GM19193 (cell line): ENCODE measurements around the gene TACR2.

Experiments used
- POLR2A ChIP-seq: IDR thresholded peaks from 4 replicates; pipeline ENCODE4 v1.6.1; 2011; ENCODE audit not compliant: insufficient read depth, insufficient read length; ENCODE audit errors: extremely low read depth

The TACR2 gene

DNA sequence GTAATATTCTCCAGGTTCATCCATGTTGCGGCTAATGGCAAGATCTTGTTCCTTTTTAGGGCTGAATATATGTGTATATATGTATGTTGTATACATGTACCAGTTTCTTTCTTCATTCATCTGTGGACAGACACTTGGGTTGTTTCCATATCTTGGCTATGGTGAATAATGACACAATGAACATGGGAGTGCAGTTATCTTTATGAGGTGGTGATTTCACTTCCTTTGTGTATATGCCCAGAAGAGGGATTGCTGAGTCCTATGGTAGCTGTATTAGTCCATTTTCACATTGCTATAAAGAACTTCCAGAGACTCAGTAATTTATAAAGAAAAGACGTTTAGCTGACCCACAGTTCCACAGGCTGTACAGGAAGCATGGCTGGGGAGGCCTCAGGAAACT is 17.5 kb upstream of the TACR2 start:
- no peak for TF ChIP-seq POLR2A

DNA sequence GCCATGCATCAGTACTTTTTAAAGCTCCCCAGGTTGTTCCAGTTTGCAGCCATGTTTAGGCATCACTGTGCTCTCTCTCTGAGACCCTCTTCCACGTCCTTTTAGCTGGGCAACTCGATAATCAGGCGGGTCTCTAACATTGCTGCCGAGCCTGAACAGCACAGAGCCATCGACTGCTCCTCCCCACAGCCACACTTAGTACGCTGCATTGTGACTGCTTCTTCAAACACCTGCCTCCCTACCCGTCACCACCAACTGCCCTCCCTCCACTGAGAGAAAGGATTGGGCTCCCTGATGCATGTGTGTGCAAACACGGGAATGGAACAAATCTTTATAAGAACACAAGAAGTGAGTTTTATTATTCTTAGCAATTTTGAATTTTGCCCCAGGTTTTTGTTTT is 11.4 kb upstream of the TACR2 start:
- no peak for TF ChIP-seq POLR2A

DNA sequence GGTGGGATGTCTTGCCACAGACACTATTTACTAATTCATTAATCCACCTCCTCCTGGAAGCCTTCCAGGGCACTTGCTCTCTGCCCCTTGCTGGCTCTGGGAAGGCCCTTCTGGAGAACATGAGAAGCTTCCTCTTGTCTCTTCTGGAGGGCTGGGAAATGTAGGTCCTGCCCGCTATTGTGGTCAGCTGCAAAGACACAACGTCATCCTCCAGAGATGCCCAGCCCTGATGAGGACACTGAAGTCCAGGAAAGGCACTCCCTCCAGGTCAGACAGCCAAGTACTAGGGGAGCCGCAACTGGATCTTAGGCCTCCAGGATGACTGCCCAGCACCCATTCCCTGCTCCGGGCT is 9.6 kb upstream of the TACR2 start:
- no peak for TF ChIP-seq POLR2A

DNA sequence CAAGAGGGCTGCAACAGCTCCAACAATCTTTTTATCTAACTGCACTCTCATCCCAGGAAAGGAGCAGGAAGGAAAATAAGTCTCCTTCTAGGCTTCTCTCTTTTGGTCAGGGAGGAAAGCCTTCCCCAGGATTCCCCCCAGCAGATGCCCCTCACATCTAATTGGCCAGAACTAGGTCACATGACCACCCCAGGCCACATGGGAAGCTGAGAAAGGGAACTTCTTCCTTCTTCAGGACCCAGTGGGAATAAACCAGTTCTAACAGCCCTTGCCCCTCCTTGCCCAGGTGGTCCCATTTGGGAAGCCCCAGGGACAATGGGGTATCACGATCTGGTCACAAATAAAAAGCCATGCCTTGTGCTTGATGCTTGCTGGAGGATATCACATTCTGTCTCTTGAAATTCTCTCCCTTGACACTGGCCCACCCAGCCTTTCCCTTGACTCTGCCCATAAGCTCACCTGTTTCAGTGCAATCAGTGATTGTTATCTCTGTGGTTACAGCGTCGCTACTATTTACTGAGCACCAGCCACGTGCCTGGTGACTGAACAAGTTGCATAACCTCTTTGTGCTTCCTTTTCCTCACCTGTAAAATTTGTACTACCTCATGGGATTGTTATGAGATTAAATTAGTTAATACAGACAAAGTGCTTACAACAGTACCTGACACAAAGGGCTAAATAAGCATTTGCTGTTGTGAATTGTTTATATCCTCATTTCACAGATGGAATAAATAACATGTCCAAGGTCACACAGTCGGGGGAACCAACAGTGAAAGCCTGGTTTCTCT is 9.0 kb upstream of the TACR2 start:
- no peak for TF ChIP-seq POLR2A

DNA sequence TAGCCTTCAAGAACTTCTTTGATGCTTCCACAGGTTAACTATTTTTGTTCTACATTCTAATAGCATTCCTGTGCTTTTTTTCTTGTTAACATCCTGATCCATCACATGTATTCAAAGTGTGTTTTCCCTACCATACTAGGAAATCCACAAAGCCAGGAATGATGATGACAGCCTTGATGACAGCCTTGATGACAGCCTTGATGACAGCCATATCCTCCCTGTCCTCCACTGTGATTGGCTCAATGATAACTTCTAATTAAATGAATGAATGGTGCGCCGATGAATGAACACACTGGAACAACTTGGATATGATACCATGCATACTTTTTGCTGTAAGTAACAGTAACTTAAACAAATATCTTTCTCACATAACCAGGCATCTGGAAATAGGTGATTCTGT is 8.3 kb upstream of the TACR2 start:
- no peak for TF ChIP-seq POLR2A

DNA sequence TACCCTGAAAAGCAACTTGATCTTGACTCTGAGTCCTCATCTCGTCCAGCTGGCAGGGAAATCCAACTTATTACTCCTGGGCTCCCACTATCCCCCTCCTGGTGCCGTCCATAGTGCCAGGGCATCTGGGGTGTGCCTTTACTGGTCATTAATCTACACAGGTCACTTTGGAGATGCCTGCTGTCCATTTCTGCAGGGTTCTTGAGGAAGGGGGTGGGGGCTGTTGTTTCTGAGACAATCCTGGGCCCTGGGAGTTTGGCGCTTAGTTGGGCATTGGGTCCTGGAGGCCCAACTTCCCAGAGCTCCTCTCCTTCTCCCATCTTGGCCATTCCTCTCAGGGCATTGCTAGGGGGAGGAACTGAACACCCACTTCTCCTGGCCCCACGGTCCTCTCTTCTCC is 6.0 kb upstream of the TACR2 start:
- no peak for TF ChIP-seq POLR2A

DNA sequence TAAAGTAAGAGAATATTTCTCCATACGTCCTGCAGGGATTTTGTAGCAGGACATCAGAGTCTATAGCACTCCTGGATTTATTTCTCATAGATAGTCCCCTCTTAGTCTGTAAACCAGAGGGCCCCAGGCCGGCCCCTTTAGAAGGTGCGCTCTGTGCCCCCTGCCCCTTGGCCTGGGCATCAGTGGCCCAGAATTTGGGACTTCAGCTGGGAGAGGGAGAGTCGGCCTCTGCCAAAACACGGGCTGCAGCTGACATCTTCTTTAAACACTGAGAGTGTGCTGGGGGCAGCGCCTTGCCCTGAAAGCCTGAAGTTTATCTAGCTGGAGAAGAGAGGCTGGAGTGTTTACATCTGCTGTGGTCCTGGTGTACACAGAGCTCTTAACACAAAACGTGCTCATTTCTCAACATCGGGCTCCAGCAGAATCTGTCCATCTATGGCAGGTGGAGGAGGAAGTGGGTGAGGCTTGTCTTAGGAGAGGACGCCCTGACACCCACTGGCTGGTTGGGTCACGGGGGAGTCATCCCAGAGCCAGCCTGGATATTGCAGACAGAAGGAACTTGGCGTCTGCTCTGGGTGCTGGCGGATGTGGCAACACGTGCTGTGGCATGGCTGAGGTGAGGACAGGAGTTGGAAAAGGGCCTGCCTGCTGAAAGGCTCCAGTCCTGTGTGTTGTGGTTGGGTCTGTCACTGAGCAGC is 5.0 kb upstream of the TACR2 start:
- no peak for TF ChIP-seq POLR2A

DNA sequence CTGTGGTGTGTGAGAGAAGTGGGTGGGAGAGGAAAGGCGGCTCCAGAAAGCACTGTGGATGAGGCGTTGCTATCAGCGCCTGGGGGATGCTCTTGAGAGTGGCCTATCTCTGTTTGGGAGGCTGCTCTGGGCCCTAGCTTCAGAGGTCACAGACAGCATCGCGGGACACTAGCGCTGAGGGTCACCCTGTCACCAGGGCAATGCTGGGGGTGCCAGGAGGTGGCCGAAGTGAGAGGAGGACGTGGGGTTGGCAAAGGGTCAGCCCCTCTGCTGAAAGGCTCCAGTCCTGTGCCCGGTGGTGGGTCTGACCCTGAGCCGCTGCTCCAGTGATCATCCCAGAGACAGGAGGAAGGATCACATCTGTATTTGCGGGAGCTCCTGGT is 3.0 kb upstream of the TACR2 start:
- no peak for TF ChIP-seq POLR2A

DNA sequence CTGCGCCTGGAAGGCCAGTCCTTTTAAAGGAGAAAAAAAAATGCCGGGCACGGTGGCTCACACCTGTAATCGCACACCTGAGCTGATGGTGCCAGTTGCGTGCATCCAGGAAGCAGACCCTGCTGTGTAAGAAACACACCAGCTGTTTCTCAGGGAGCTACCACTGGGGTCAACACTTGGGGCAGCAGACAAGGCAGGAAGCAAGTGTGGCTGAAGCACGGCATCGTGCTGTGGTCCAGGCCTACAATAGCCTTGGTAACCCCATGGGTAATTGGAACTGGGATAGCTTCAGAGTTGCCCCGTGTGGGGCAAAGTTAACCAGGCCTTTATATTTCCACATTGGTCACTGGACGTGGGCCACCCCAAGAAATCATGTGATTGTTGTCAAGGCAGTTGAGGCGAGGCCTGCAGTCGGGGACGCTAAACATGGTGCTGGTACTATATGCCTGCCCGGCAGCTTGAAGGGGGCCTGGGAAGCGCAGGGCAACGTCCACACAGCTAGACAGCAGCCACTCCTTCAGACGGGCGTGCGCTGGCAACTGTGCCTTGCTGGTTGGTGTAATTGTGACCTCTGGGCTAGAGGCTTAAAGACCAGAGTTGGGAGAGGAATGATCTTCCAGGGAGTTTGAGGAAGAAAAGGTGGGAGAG is 2.5 kb upstream of the TACR2 start:
- TF ChIP-seq POLR2A: no peak

DNA sequence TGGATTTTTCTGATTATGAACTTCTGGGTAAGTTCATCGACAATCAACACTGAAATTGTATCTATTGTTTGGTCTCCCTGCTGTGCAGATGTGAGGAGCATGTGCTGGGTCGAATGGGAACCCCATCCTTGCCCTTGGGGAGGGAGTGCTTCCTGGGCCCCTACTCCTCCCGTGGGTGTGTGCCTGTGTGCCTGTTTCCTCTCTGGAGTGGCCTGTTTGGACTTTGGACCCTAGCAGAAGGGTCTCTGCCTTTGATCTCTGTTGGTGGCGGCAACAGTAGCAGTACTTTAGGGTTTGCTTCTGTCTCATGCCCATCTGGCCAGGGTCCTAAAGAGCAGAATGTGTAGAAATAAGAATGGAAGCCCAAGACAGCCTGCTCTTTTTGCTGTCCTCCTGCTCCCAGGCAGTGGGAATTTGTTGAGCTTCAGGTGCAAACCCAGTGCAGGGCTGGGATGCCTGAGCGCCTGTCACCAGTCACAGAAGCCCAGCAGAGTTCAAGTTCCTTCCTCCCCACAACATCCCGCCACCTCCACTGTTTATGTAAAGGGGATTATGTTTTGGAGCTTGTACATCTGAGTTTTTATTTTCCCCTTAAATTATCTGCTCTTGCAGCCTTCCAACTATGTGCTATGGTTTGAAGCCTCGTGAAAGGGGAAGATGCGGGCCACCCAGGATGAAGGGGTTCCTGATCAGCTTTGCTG is 1.5 kb upstream of the TACR2 start:
- no peak for TF ChIP-seq POLR2A

DNA sequence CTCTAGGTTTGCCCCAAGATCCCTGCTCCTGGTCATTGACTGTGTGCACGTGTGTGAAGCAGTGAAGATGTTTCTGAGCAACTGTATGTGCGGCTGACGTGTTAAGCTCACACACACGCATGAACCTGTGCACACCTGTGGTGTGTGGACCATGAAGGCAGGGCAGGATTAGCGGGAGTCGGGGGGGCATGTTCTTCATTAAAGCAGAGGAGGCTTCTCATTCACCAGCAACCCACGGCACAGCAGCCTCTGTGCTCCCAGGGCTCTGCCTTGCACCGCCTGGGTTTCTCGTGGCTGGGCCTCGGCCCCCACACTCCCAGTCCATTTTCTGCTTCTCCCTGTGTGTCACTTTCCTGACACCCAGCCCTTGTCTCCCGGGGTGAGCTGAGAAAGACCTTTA is 824 bp upstream of the TACR2 start:
- TF ChIP-seq POLR2A: no peak

DNA sequence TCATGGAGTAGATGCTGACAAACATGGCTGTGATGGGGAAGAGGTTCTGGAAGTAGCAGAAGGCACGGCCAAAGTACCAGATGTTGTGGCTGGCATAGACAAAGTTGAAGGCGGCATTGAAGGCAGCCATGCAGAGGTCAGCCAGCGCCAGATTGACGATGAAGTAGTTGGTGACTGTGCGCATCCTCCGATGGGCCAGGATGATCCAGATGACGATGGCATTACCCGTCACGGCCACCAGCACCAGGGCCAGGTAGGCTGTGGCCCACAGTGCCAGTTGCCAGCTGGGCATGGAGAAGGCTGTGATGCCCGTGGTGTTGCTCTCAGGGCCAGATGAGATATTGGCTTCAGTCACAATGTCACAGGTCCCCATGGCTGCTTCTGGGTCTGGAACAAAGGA is 767 bp downstream of the TACR2 start:
- no peak for TF ChIP-seq POLR2A

DNA sequence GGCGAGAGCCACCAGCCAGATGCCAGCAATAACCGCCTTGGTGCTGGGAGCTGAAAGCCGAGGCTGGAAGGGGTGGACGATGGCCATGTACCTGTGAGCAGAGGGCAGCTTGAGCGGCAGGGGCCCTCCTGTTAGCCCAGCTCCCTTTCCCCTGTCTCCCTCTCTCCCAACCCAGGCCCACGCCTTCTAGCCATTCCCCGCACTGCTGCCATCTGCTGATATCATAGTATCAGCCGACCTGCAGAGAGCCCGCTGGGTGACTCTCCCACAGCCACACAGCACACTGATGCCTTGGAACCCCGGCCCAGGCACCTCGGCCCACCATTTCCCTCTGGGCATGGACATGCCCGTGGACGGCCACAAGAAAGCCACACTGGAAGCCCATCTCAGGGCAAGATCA is 1.7 kb downstream of the TACR2 start:
- TF ChIP-seq POLR2A: no peak

DNA sequence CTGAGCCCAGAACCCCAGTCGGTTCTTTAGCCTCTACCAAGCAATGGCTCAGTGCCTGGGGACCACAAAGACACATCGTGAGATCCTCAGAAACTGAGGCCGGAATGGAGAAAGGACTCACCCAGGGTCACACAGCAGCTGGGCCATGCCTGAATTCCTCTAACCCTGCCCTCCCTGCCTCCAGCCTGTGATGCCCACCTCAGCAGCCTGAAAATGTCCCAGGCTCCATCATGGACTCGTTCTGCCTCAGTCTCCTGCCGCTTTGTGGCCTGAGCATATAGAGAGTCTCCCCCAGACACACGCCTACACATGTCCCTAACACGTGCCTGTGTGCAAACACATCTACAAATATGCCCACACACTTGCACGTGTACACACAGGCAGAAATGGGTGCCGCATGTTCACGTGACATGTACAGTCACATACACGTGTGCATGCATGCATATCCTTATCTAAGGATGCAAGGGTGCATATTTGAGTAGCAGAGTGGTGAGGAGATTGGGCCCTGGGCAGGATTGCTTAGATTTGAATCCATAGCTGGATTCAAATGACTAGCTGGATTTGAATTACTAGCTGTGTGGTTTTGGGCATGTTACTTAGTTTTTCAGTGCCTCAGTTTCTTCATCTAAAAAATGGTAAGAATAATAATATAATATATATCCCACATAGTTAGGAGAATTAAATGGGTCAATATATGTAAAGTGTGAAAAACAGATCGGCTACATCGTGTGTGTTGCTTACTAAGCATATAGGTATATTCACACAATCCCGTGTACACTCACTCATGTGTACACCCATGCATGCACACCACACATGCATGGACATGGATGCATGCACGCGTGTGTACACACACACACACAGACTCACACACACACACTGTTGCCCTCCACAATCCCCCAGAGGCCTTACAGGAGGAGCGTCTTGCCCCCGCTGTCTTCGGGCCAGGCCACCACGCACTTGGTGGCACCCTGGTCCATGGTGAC is 2.4 kb downstream of the TACR2 start:
- TF ChIP-seq POLR2A: no peak
